NCI-H2171 (cell line): Measurements from ENCODE around the gene C16orf90.
"Not testable (repeated sequence)": the region's sequence is repeated elsewhere in the genome, so short reads cannot be mapped to it uniquely, and the experiment has no call there.

Experiments used
- DNase-seq: peaks from one replicate; lab custom pipeline; 2025; lab: John Stamatoyannopoulos, UW

The C16orf90 gene

DNA sequence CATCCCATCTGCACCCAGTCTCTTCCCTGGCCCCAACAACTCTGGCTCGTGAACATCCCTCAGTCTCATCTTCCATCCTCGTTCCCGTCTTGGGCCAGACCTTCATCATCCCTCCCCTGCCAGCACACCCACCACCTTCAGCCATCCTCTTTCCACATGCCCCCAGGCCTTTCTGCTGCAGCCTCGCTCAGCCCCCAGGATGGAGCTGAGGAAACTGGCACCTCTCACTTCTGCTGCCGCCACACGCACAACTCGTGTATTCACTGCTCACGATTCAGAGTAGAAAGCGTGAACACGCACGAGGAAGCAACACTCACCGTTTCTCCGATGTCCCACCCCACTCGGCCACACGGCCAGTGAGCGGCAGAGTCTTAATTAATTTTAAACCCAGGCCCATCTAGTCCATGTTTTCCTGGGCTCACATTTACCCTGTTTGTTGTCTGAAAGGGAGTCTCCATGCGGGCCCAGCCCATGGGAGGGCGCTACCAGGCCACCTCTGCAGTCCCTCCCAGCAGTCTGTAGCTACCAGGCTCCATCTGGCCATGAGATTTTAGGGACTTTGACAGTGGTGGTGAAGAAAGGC lies 12.5 kb downstream of the C16orf90 start:
- DNase-seq = no peak

- no peak for DNase-seq
Measured at GRCh38 chr16:3481696-3482658, 13.3 kb downstream of the C16orf90 start.

DNA sequence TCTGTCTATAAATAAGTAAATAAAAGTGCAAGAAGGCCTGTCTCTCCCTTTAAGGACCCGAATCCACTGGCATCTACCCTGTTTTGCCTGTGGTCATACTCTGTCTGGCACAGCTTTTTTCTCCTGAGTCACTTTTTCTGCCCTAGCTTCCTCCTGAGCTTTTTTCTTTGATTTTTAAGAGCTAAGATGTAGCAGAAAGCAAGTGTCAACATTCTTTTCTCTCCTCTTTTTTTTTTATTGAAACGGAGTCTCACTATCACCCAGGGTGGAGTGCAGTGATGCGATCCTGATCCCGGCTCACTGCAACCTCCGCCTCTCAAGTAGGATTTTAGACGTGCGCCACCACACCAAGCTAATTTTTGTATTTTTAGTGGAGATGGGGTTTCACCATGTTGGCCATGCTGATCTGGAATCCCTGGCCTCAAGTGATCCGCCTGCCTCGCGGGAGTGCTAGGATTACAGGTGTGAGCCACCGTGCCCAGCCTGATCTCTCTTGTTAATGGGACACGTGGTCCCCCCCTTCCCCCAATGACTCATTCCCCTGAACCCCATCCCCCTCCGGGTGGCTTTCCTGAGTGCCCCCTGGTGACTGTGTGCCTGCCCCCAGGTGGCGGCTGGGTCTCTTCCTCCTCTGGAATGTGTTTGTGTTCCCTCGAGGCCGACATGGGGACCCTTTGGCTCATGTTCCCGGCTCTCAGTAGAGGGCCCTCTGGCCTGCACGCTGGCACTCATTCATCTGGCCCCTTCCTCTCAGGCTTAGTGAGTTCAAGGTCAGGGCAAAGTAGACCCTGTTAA lies 14.2 kb downstream of the C16orf90 start:
- no peak for DNase-seq

DNA sequence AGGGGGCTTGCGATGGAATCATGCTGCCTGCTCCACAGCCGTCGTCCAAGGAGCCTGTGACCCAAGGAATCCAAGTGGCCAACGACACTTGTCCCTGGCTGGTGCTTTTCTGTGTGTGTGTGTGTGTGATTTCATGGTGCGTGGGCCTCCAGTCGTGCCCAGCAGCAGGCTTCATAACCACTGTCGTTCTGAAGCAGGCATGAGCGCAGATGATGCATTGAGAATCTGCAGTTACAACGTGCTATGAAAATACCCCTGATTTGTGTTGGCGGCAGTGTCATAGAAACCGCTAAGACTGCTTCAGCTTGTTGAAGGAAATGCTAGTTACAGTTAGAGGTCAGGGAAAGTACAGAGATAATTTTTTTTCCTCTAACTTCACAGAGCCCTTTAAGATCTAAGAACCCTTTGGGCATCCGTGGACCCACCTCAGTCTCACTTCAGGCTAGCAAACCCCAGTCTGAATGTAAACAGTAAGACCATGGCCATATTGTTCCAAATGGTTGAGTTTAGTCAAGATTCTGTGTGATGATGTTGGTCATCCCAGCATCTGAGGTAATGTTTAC lies 15.6 kb downstream of the C16orf90 start:
- no peak for DNase-seq

DNA sequence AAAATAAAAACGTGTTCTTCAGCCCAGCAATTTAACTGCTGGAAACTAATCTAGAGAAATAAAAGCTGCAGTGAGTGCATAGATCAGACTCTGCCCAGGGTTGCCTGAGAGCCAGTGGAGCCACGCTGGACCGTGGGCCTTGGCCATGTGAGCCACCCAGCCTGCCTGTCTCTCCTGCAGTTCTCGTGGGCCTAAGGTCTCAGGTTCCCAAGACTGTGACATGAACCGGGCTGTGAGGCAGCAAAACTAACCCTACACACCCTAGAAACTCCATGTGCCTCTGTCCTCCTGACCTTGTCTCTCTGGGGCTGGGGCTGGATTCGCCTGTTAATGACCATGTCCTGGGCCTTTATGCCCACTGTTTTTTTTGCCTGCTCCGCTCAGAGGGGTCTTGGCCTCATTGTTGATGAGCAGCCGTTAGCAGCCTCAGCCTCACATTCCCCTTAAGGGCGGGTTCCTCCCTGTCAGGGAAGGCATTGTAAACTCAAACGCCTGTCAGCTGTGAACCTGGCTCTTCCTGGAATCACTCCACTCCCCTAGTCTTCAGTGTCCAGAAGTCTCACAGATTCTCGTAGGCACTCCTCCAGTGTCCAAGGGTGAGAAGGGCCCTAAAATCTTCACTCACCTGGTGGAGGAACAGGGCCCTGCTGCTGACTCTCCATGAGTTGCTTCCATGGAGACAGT lies 16.9 kb downstream of the C16orf90 start:
- no peak for DNase-seq

GRCh38 chr16:3476409-3476808 lies 18.9 kb downstream of the C16orf90 start:
- DNase-seq = no peak

DNA sequence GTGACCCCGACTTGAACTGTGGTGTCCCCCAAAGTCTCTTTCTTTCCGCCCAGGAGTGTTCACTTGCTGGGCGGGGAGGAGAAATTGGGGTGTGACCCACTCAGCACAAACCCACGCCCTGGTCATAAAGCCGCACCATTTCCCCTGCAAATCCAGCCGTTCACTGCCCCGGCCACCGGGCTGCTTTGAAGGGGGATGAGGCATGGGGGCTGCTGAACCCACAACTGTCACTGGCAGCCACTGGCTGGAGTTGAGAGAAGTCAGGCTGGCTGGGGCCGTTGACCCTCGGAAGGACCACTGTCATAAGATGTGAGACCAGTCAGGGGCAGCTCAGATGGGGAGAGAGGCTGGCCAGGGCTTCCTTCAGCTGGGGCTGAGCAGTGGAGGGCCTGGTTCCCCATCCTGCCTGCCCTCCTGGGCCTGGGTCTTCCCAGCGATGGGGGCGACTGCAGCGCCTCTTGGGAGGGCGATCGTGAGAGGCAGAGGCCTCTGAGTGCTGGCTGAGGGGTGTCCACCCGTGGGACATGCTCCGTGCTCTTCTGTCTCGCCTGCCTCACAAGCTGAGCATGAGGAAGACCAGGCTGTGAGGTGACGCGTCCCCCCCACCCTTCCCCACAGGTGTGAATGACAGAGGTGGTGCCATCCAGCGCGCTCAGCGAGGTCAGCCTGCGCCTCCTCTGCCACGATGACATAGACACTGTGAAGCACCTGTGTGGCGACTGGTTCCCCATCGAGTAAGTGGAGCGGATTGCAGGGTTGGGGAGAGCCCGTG lies 19.5 kb downstream of the C16orf90 start:
- DNase-seq = no peak

GRCh38 chr16:3474870-3475269 lies 20.4 kb downstream of the C16orf90 start:
- not testable (repeated sequence) for DNase-seq

GRCh38 chr16:3474136-3474779 lies 21.0 kb downstream of the C16orf90 start:
- DNase-seq = no peak

DNA sequence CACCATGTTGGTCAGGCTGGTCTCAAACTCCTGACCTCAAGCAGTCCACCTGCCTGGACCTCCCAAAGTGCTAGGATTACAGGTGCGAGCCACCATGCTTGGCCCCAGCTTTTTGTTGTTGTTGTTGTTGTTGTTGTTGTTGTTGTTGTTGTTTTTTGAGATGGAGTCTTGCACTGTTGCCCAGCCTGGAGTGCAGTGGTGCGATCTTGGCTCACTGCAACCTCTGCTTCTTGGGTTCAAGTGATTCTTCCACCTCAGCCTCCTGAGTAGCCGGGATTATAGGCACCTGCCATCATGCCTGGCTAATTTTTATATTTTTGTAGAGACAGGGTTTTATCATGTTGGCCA lies 21.7 kb downstream of the C16orf90 start:
- not testable (repeated sequence) for DNase-seq

GRCh38 chr16:3472878-3473595 lies 22.3 kb downstream of the C16orf90 start:
- no peak for DNase-seq

- DNase-seq = no peak
Measured at GRCh38 chr16:3471518-3472176, 23.6 kb downstream of the C16orf90 start.

GRCh38 chr16:3470723-3471122 lies 24.6 kb downstream of the C16orf90 start:
- no peak for DNase-seq

DNA sequence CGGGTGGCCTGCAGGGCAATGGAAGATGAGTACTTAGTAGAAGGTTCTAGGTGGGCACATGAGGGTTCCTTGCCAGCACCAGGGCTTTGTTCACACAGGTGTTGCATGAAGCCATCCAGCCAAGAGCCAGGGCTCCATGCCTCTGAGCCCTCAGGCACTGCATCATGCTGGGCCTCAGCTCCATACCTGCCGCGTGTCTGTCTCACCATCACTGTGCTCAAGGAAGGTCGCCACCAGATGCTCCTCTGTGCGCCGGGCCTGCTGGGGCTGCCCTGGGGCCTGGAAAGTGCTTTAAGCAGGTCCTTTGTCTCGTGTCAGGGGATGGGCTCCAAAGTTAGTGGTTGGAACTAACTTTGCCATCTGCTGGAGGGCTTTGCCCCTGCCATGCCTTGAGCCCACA lies 25.6 kb downstream of the C16orf90 start:
- no peak for DNase-seq

DNA sequence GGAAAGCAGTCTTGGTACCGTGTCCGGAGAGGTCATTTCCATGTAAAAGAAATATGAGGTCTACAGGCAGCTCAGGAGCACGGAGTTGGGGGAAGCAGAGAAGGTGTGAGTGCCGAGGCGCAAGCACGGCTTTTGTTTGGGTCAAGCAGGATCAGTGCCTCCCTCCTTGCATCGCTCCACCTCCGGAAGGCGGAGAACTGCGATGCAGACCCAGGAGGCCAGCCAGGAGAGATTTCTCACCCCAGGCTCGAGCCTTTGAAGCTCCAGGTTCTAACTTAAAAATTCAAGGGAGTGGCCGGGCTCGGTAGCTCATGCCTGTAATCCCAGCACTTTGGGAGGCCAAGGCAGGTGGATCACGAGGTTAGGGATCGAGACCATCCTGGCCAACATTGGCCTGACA lies 26.8 kb downstream of the C16orf90 start:
- no peak for DNase-seq

GRCh38 chr16:3467921-3468320 lies 27.4 kb downstream of the C16orf90 start:
- no peak for DNase-seq

DNA sequence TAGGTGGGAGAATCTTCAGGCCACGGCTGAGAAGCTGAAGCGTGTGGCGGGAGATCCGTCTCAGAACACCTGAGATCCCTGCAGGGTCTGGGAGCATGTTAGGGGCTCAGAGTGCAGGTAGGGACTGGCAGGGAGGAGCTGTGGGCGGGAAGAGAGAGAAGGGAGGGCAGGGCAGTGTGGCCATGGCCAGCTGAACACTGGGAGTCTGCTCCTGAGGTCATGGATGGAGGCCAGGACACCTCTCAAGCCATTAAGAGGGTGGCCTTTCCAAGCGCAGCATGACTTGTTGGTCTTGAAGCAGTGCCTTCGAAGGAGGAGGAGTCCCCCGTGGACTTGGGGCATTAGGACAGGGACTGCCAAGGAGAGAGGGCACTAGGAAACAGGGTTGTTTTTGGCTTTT lies 28.1 kb downstream of the C16orf90 start:
- DNase-seq = no peak

DNA sequence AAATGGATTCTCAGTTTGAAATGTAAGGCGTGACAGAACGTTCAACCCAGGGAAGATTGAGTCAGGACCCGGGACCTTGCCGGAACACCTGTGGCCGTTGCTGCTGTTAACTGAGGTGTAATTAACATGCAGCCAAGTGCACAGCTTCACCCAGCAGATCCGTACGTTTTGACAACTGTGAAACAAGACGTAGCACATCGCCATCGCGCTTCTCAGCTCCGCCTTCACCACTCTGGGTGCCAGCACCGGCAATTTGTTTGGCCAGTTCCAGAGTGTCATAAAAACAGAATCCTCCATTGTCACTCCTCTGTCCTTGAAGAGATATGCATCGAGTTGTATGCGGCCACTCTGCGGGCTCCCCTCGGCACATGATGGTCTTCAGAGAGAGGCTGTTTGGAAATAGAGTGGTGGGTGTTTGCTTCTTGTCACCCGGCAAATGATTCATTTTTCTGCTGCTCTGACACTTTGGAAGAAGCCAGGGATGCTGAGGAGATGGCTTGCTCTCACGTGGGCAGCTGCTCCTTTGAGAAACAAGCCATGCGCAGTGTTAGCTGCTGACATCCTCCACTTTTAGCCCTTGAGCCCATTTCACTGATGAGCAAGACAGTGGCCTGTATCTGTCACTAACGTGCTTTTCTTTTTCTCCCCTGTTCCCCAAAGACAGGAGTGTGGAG lies 29.2 kb downstream of the C16orf90 start:
- DNase-seq = no peak

- no peak for DNase-seq
Measured at GRCh38 chr16:3465301-3465700, 30.0 kb downstream of the C16orf90 start.
